ENCODE results near the gene AK5.
"Not testable (repeated sequence)": the region's sequence is repeated elsewhere in the genome, so short reads cannot be mapped to it uniquely, and the experiment has no call there.

AK5 gene

GRCh38 chr1:77513839-77514763 is 232.3 kb downstream of the AK5 start:
- no peak for DNase-seq (ENCODE audit: low spot score)
- Mint-ChIP-seq H3K27me3 (ENCODE audit: low read depth) (no peaks in the 10 kb centered on the region), H3K4me1 (ENCODE audit: low read depth) (no peaks in the 10 kb centered on the region), H3K9me3 (no peaks in the 10 kb centered on the region), H3K36me3 (ENCODE audit: low read depth) (no peaks in the 10 kb centered on the region), H3K27ac (no peak overlapping the region), H3K4me3 (no peak overlapping the region)

- Mint-ChIP-seq H3K27ac (no peak overlapping the region), H3K4me1 (ENCODE audit: low read depth) (no peaks in the 10 kb centered on the region), H3K36me3 (ENCODE audit: low read depth) (no peaks in the 10 kb centered on the region), H3K27me3 (ENCODE audit: low read depth) (no peaks in the 10 kb centered on the region), H3K4me3 (no peak overlapping the region), H3K9me3 (no peaks in the 10 kb centered on the region)
- no peak for DNase-seq (ENCODE audit: low spot score)
These were observed 233.3 kb downstream of the AK5 start for GRCh38 chr1:77514921-77515776.

- H3K4me3 Mint-ChIP-seq, result no peak overlapping the region
- H3K9me3 Mint-ChIP-seq, result peaks cover 5% of the 10 kb centered on the region
- no peak for DNase-seq (ENCODE audit: low spot score)
- H3K4me1 Mint-ChIP-seq (ENCODE audit: low read depth), result no peaks in the 10 kb centered on the region
- no peaks in the 10 kb centered on the region for H3K36me3 Mint-ChIP-seq (ENCODE audit: low read depth)
- no peaks in the 10 kb centered on the region for H3K27me3 Mint-ChIP-seq (ENCODE audit: low read depth)
- H3K27ac Mint-ChIP-seq, result no peak overlapping the region
These were observed 234.3 kb downstream of the AK5 start for GRCh38 chr1:77516106-77516505.

- H3K4me3 Mint-ChIP-seq, result no peak overlapping the region
- no peak overlapping the region for H3K27ac Mint-ChIP-seq
These were observed 242.2 kb downstream of the AK5 start for GRCh38 chr1:77524038-77524437.

GRCh38 chr1:77531149-77531548 is 249.3 kb downstream of the AK5 start:
- not testable (repeated sequence) for H3K36me3 Mint-ChIP-seq (ENCODE audit: low read depth); H3K4me3 Mint-ChIP-seq; H3K9me3 Mint-ChIP-seq; H3K27me3 Mint-ChIP-seq (ENCODE audit: low read depth); H3K27ac Mint-ChIP-seq; DNase-seq (ENCODE audit: low spot score); H3K4me1 Mint-ChIP-seq (ENCODE audit: low read depth)

More at GRCh38 chr1:77524038-77524437, 242.2 kb downstream of the AK5 start:
- DNase-seq (ENCODE audit: low spot score), result no peak
- Mint-ChIP-seq H3K4me1 (ENCODE audit: low read depth) (no peaks in the 10 kb centered on the region), H3K27me3 (ENCODE audit: low read depth) (no peaks in the 10 kb centered on the region), H3K9me3 (peaks cover 18% of the 10 kb centered on the region), H3K36me3 (ENCODE audit: low read depth) (no peaks in the 10 kb centered on the region)

- H3K27me3 Mint-ChIP-seq (ENCODE audit: low read depth); H3K4me3 Mint-ChIP-seq; H3K27ac Mint-ChIP-seq; H3K4me1 Mint-ChIP-seq (ENCODE audit: low read depth); DNase-seq (ENCODE audit: low spot score); H3K36me3 Mint-ChIP-seq (ENCODE audit: low read depth); H3K9me3 Mint-ChIP-seq: not testable (repeated sequence)
These were observed 249.9 kb downstream of the AK5 start for GRCh38 chr1:77531596-77532280.

GRCh38 chr1:77532641-77533040 is 250.8 kb downstream of the AK5 start:
- no peak for DNase-seq (ENCODE audit: low spot score)
- Mint-ChIP-seq H3K36me3 (ENCODE audit: low read depth) (no peaks in the 10 kb centered on the region), H3K27me3 (ENCODE audit: low read depth) (no peaks in the 10 kb centered on the region), H3K27ac (no peak overlapping the region), H3K4me1 (ENCODE audit: low read depth) (peaks cover 2% of the 10 kb centered on the region), H3K4me3 (no peak overlapping the region), H3K9me3 (no peaks in the 10 kb centered on the region)

GRCh38 chr1:77533660-77534305 is 252.0 kb downstream of the AK5 start:
- DNase-seq (ENCODE audit: low spot score), result peak; percentile 9
- peaks cover 2% of the 10 kb centered on the region for H3K4me1 Mint-ChIP-seq (ENCODE audit: low read depth)
- H3K27me3 Mint-ChIP-seq (ENCODE audit: low read depth), result no peaks in the 10 kb centered on the region
- no peak overlapping the region for H3K4me3 Mint-ChIP-seq
- no peak overlapping the region for H3K27ac Mint-ChIP-seq
- no peaks in the 10 kb centered on the region for H3K36me3 Mint-ChIP-seq (ENCODE audit: low read depth)
- no peaks in the 10 kb centered on the region for H3K9me3 Mint-ChIP-seq

GRCh38 chr1:77534456-77534855 is 252.6 kb downstream of the AK5 start:
- H3K4me3 Mint-ChIP-seq, result no peak overlapping the region
- no peaks in the 10 kb centered on the region for H3K27me3 Mint-ChIP-seq (ENCODE audit: low read depth)
- H3K9me3 Mint-ChIP-seq, result no peaks in the 10 kb centered on the region
- peaks cover 2% of the 10 kb centered on the region for H3K4me1 Mint-ChIP-seq (ENCODE audit: low read depth)
- no peaks in the 10 kb centered on the region for H3K36me3 Mint-ChIP-seq (ENCODE audit: low read depth)
- H3K27ac Mint-ChIP-seq, result no peak overlapping the region
- DNase-seq (ENCODE audit: low spot score), result no peak

- Mint-ChIP-seq H3K4me1 (ENCODE audit: low read depth) (peaks cover 2% of the 10 kb centered on the region), H3K36me3 (ENCODE audit: low read depth) (no peaks in the 10 kb centered on the region), H3K27me3 (ENCODE audit: low read depth) (no peaks in the 10 kb centered on the region), H3K9me3 (no peaks in the 10 kb centered on the region), H3K4me3 (no peak overlapping the region), H3K27ac (no peak overlapping the region)
- no peak for DNase-seq (ENCODE audit: low spot score)
These were observed 255.0 kb downstream of the AK5 start for GRCh38 chr1:77536813-77537212.

- Mint-ChIP-seq H3K36me3 (ENCODE audit: low read depth) (no peaks in the 10 kb centered on the region), H3K4me3 (no peak overlapping the region), H3K4me1 (ENCODE audit: low read depth) (no peaks in the 10 kb centered on the region), H3K27me3 (ENCODE audit: low read depth) (no peaks in the 10 kb centered on the region), H3K27ac (no peak overlapping the region), H3K9me3 (no peaks in the 10 kb centered on the region)
- no peak for DNase-seq (ENCODE audit: low spot score)
These were observed 257.2 kb downstream of the AK5 start for GRCh38 chr1:77538956-77539518.

- H3K27ac Mint-ChIP-seq, result no peak overlapping the region
These were observed 257.8 kb downstream of the AK5 start for GRCh38 chr1:77539519-77540142.

More at GRCh38 chr1:77539519-77540142, 257.8 kb downstream of the AK5 start:
- Mint-ChIP-seq H3K36me3 (ENCODE audit: low read depth) (no peaks in the 10 kb centered on the region), H3K4me3 (no peak overlapping the region), H3K27me3 (ENCODE audit: low read depth) (no peaks in the 10 kb centered on the region), H3K4me1 (ENCODE audit: low read depth) (no peaks in the 10 kb centered on the region), H3K9me3 (no peaks in the 10 kb centered on the region)
- DNase-seq (ENCODE audit: low spot score), result no peak
